Lung (tissue), 12 donors: Measurements from ENCODE around the gene MAP4K1. TPM values are rescaled to one million over a fixed set of nuclear protein-coding genes. Genes with fewer than 3 reads are reported as not detected.

Experiments
- ATAC-seq: fragments of 200-7000 bp; cut with Tn5 transposase; one replicate; pipeline ENCODE4 v1.9.1; 2020; ENCODE audit warnings: moderate number of reproducible peaks; ENCODE audit not compliant: insufficient read depth, low FRiP score
- DNase-seq, 3 donors: peaks; one replicate each; pipeline ENCODE4 v3.0.0-alpha.2; 2013 to 2017
- H3K27ac ChIP-seq, 2 donors: one replicate each; pipeline ENCODE4 v1.5.1; 2013; ENCODE audit warnings: mild to moderate bottlenecking in 2 of 2, moderate library complexity in 2 of 2, control low read depth in 1 of 2, inconsistent platforms in 1 of 2, low read depth in 1 of 2, low read length in 1 of 2
- H3K27me3 ChIP-seq, 3 donors: one replicate each; pipeline ENCODE4 v1.5.1; 2013; ENCODE audit warnings: low read length in 2 of 3; ENCODE audit not compliant: control insufficient read depth in 3 of 3, insufficient read depth in 3 of 3
- H3K36me3 ChIP-seq, 4 donors: one replicate each; pipeline ENCODE4 v1.5.1; 2013; ENCODE audit warnings: low read length in 4 of 4, mild to moderate bottlenecking in 1 of 4, moderate library complexity in 1 of 4; ENCODE audit not compliant: control insufficient read depth in 4 of 4, insufficient read depth in 4 of 4
- H3K4me1 ChIP-seq, 5 donors: one replicate each; pipeline ENCODE4 v1.5.1; 2013; ENCODE audit warnings: low read length in 5 of 5, mild to moderate bottlenecking in 2 of 5, moderate library complexity in 1 of 5; ENCODE audit not compliant: control insufficient read depth in 5 of 5, insufficient read depth in 5 of 5
- H3K4me3 ChIP-seq: one replicate; pipeline ENCODE4 v1.5.1; 2013; ENCODE audit warnings: mild to moderate bottlenecking, control low read depth, moderate library complexity
- H3K9ac ChIP-seq, 2 donors: one replicate each; pipeline ENCODE4 v1.5.1; 2013; ENCODE audit warnings: low read length in 2 of 2, control low read depth in 1 of 2; ENCODE audit not compliant: insufficient read depth in 1 of 2
- H3K9me3 ChIP-seq, 4 donors: one replicate each; pipeline ENCODE4 v1.5.1; 2013; ENCODE audit warnings: low read length in 3 of 4, mild to moderate bottlenecking in 1 of 4, moderate library complexity in 1 of 4; ENCODE audit not compliant: control insufficient read depth in 4 of 4, insufficient read depth in 3 of 4
- WGBS, 2 donors: extraction: QIAGEN DNeasy Blood & Tissue Kit; methylation state at CpG; one replicate each; pipeline ENCODE4 v1.1.7; 2013; 5-methylcytosine and 5-hydroxymethylcytosine counted together
- polyA plus RNA-seq, 2 donors: library from polyadenylated mRNA; stranded (reverse); fragments of 200-250 nt; gene quantifications; one replicate each; pipeline ENCODE4 v1.2.1, GENCODE V29; 2013
- total RNA-seq, 2 donors: library from RNA; depleted of rRNA in 1 of 2; stranded (reverse); fragments of >200 nt in 1 of 2; gene quantifications; one replicate each; pipeline ENCODE4 v1.2.1, GENCODE V29; 2014 to 2021
- TF ChIP-seq, protein P1 (sequence below): IDR thresholded peaks from 2 replicates; pipeline ENCODE4 v1.5.1; 2012; ENCODE audit warnings: mild to moderate bottlenecking; ENCODE audit errors: control extremely low read depth, extremely low read depth
- donor health status: control.
- donor health status: control.
- donor health status: Bipolar disorder and iron deficiency.
- donor health status: healthy.
- donor health status: DM: yes; HTN: yes; CAD: no.

Gene MAP4K1
- total and polyA plus RNA-seq, 4 donors, result 4.0 to 13.1 (median 8.4) TPM

DNA sequence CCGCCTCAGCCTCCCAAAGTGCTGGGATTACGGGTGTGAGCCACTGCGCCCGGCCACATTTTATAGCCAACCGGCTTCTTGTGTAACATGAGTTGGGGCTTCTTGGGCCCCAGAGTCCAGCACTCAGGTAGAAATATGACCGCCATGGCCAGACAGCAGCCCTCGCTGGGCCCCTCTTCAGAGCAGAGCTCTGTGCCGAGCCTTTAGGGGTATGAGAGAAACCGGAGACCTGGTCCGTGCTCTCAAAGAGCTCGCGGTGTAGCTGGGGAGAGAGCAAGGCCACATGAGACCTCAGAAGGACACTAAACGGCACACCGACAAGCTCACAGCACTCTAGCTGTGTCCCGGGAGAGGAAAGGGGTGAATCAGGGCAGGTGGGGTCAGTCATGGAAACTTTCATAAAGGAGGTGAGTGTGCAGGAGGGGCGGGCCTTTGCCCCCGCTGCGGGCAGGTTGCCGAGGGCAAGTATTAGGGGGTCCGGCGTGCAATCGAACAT is 45.5 kb upstream of the MAP4K1 start:
- 75 to 76% methylated on average over 22 of the region's 22 CpGs for WGBS, 2 donors
- Histone ChIP-seq H3K36me3 (peaks cover 0 to 5% (median 2%) of the 10 kb centered on the region in 4 donors), H3K4me3 (no peak overlapping the region), H3K27me3 (no peaks in the 10 kb centered on the region), H3K9ac (no peak overlapping the region), H3K4me1 (peaks cover 48 to 90% (median 66%) of the 10 kb centered on the region in 5 donors), H3K27ac (peak overlapping the region; percentile 94 to 95), H3K9me3 (no peaks in the 10 kb centered on the region)
- no peak for ATAC-seq
- TF ChIP-seq, protein P1, sequence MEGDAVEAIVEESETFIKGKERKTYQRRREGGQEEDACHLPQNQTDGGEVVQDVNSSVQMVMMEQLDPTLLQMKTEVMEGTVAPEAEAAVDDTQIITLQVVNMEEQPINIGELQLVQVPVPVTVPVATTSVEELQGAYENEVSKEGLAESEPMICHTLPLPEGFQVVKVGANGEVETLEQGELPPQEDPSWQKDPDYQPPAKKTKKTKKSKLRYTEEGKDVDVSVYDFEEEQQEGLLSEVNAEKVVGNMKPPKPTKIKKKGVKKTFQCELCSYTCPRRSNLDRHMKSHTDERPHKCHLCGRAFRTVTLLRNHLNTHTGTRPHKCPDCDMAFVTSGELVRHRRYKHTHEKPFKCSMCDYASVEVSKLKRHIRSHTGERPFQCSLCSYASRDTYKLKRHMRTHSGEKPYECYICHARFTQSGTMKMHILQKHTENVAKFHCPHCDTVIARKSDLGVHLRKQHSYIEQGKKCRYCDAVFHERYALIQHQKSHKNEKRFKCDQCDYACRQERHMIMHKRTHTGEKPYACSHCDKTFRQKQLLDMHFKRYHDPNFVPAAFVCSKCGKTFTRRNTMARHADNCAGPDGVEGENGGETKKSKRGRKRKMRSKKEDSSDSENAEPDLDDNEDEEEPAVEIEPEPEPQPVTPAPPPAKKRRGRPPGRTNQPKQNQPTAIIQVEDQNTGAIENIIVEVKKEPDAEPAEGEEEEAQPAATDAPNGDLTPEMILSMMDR, result no peak
- DNase-seq, result no peak

DNA sequence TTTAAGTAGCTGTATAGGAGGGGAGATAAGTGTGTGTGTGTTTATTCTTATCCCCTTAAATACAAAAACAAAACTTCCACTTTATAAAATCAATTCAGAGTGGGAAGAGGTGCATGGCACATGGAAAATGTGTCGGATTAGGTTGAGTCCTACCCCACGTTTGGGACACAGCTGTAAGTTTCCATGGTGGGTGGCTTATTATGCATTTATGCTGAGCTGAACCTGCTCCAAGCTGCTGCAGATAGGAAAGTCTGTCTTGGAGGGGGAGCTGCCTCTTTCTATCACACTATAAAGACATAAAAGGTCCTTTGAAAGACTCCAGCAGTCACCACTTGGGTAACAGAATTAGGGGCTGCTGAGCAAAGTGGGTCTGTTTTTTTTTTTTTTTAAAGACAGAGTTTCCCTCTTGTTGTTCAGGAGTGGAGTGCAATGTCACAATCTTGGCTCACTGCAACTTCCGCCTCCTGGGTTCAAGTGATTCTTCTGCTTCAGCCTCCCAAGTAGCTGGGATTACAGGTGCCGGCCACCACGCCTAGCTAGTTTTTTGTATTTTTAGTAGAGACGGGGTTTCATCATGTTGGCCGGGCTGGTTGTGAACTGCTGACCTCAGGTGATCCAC is 44.9 kb upstream of the MAP4K1 start:
- Histone ChIP-seq H3K4me3 (no peak overlapping the region), H3K27me3 (no peaks in the 10 kb centered on the region), H3K36me3 (peaks cover 0 to 5% (median 2%) of the 10 kb centered on the region in 4 donors), H3K27ac (peak overlapping the region; percentile 94 to 95), H3K4me1 (peaks cover 52 to 90% (median 65%) of the 10 kb centered on the region in 5 donors), H3K9me3 (no peaks in the 10 kb centered on the region), H3K9ac (no peak overlapping the region)
- DNase-seq (no peak), ATAC-seq (no peak)
- TF ChIP-seq, protein P1, result no peak
- 40 to 47% methylated on average over 7 of the region's 7 CpGs for WGBS, 2 donors

DNA sequence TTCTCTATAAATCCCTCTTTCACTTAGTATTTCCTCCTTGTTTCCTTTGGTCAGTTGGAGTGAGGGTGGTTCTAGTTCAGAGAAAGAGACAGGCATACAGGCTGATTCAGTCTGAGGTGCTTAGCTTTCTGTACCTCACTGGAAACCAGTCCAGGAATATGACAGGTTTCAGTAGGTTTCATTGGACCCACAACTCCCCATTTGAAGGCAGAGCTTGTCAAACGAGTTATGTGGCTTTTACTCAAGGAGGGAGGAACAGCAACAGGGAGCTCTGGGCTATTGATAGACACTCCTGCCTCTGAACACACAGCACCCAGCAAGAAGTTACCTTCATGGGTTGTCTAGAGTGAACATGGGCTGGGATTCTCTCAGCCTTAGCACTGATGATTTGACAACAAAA is 44.2 kb upstream of the MAP4K1 start:
- Histone ChIP-seq H3K9me3 (no peaks in the 10 kb centered on the region), H3K27ac (peak overlapping the region; percentile 79 to 95), H3K9ac (no peak overlapping the region), H3K27me3 (no peaks in the 10 kb centered on the region), H3K4me1 (peaks cover 50 to 88% (median 62%) of the 10 kb centered on the region in 5 donors), H3K4me3 (no peak overlapping the region), H3K36me3 (peaks cover 0 to 5% (median 2%) of the 10 kb centered on the region in 4 donors)
- DNase-seq (peak; percentile 66 to 89 (median 72)), ATAC-seq (no peak)
- 11 to 13% methylated on average over 1 of the region's 1 CpG for WGBS, 2 donors
- TF ChIP-seq, protein P1, result no peak
